SJCRH30 (cell line): Measurements from ENCODE around the gene SERINC3. TPM values are rescaled to one million over a fixed set of nuclear protein-coding genes. Genes with fewer than 3 reads are reported as not detected.

Experiments used
- DNase-seq, 2 experiments: peaks; one replicate each; pipeline ENCODE4 v3.0.0-alpha.2; 2015 to 2020
- H3K27ac ChIP-seq: fragments of 250-450 bp; sonication (Bioruptor Pico); 2 replicates; pipeline ENCODE4 v1.5.1; 2020; ENCODE audit warnings: mild to moderate bottlenecking, moderate library complexity
- H3K27me3 ChIP-seq: fragments of 250-450 bp; sonication (Bioruptor Pico); 2 replicates; pipeline ENCODE4 v1.5.1; 2020; ENCODE audit warnings: mild to moderate bottlenecking, moderate library complexity
- H3K36me3 ChIP-seq: fragments of 250-450 bp; sonication (Bioruptor Pico); 2 replicates; pipeline ENCODE4 v1.5.1; 2020; ENCODE audit warnings: mild to moderate bottlenecking, moderate library complexity
- H3K4me1 ChIP-seq: fragments of 250-450 bp; sonication (Bioruptor Pico); 2 replicates; pipeline ENCODE4 v1.5.1; 2020; ENCODE audit warnings: mild to moderate bottlenecking, moderate library complexity
- H3K4me3 ChIP-seq: fragments of 250-450 bp; sonication (Bioruptor Pico); 2 replicates; pipeline ENCODE4 v1.5.1; 2020; ENCODE audit warnings: mild to moderate bottlenecking, moderate library complexity
- H3K9me3 ChIP-seq: fragments of 250-450 bp; sonication (Bioruptor Pico); replicated peaks from 2 replicates; pipeline ENCODE4 v1.5.1; 2020; ENCODE audit warnings: mild to moderate bottlenecking, moderate library complexity
- total RNA-seq: library from RNA; depleted of rRNA; stranded (reverse); fragments of >200 nt; shearing (Covaris generic); gene quantifications from 2 replicates; pipeline ENCODE4 v1.2.3, GENCODE V29; 2014

The SERINC3 gene
- total RNA-seq, 1 experiment from 2014 or later = 50.7 TPM

DNA sequence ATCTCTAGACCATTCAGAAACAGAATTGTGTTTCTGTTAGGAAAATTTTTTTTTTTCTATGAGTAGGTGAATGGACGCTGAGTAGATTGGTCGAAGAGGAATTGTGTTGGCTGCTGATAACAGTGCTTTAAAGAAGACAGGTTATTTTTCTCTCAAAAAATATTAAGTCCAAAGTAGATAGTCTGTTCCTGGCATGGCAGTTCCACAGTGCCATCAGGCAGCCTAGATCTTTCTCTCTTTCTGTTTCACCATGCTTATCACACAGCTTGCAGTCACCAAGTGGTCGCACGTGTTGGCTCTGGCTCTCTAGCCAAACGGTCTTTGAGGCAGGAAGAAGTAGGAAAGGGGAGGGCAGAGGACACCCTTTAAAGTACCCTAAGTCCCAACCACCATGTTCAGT is 22.4 kb upstream of the SERINC3 start:
- no peak for DNase-seq
- Histone ChIP-seq H3K4me1 (peaks cover 3% of the 10 kb centered on the region; the same call in 1 of the 2 replicates), H3K9me3 (no peaks in the 10 kb centered on the region), H3K27me3 (peaks cover 43% of the 10 kb centered on the region), H3K4me3 (no peak overlapping the region), H3K27ac (no peak overlapping the region), H3K36me3 (no peaks in the 10 kb centered on the region)

DNA sequence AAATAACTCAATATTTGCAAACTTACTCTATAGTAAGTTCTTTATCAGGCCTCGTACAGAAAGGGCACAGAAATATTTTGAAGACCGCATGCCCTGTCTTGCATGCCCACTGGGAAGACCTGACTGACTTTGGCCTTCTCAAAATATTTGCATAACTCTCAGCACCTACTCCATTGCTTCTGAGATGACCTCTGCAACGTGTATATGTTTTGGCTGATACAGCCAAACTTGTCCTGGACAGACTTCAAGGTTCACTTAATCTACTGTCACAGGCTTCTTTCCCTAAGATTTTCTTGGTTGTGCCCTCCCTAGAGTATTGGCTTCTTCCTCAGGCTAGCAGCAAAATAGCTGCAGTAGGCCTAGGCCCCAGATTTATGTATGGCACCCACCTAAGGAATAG is 21.5 kb upstream of the SERINC3 start:
- H3K4me3 ChIP-seq = no peak overlapping the region
- H3K4me1 ChIP-seq = no peaks in the 10 kb centered on the region
- H3K27ac ChIP-seq = no peak overlapping the region

DNA sequence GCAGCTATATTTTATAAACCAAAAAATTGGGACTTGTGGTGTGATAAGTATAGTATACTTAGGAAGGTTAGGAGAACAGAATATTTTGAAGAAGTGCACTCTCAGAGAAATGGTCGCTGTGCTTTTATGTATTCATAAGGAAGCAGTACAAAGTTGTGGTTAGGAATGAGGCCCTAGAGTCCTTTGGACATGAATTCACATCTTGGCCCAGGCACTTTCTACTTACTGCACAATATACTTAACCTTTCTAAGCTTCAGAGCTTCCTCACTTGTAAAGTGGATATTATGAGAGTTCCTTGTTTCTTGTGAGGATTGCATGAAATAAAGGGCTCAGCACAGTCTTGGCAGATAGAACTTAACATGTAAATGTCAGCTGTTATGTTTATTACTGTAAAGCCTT is 21.0 kb upstream of the SERINC3 start:
- no peaks in the 10 kb centered on the region for H3K9me3 ChIP-seq
- DNase-seq = no peak

More for the DNA sequence above, 21.5 kb upstream of the SERINC3 start:
- no peak for DNase-seq
- Histone ChIP-seq H3K36me3 (no peaks in the 10 kb centered on the region), H3K27me3 (peaks cover 43% of the 10 kb centered on the region), H3K9me3 (no peaks in the 10 kb centered on the region)

DNA sequence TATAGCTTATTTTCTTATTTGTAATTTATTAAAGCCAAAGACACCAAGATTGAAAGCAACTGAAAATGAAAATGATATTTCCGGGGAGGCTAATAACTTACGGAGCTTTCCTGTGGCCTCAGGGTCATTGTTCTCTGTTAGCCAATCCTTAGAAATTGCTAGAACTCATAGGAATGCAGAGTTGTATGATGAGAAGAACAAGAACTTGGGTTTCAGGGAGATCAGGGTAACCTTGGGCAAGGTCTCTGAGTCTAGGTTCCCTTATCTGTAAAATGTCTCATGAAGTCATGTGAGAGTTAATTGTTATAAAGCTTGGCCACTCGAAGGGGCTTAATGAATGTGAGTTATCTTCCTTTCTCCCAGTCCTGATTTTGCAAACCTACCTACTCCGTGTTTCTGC is 20.1 kb upstream of the SERINC3 start:
- Histone ChIP-seq H3K27me3 (peaks cover 37% of the 10 kb centered on the region), H3K4me1 (no peaks in the 10 kb centered on the region), H3K27ac (no peak overlapping the region), H3K36me3 (no peaks in the 10 kb centered on the region), H3K4me3 (no peak overlapping the region), H3K9me3 (no peaks in the 10 kb centered on the region)
- DNase-seq = no peak

More for the DNA sequence above, 21.0 kb upstream of the SERINC3 start:
- Histone ChIP-seq H3K4me3 (no peak overlapping the region), H3K27me3 (peaks cover 43% of the 10 kb centered on the region), H3K36me3 (no peaks in the 10 kb centered on the region), H3K4me1 (no peaks in the 10 kb centered on the region), H3K27ac (no peak overlapping the region)

DNA sequence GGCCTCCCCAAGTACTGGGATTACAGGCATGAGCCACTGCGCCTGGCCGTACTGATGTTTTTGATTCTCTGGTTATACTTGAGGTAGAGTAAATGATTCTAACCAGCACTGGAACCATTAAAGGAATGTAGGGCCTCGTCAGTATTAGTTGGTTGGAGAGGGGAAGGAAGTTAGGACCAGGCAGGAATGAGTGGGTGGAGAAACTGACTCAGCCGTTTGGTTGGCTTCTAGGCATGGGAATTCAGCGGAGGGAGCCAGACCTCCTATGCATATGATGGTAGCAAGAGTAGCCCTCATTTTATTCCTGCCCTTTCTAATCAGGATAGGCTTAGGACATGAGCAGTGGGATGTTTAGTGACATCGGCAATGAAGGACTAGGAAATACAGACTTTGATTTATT is 19.0 kb upstream of the SERINC3 start:
- no peaks in the 10 kb centered on the region for H3K9me3 ChIP-seq
- H3K4me3 ChIP-seq = no peak overlapping the region
- no peaks in the 10 kb centered on the region for H3K4me1 ChIP-seq
- H3K36me3 ChIP-seq = no peaks in the 10 kb centered on the region
- H3K27me3 ChIP-seq = peaks cover 32% of the 10 kb centered on the region
- H3K27ac ChIP-seq = no peak overlapping the region
- no peak for DNase-seq

DNA sequence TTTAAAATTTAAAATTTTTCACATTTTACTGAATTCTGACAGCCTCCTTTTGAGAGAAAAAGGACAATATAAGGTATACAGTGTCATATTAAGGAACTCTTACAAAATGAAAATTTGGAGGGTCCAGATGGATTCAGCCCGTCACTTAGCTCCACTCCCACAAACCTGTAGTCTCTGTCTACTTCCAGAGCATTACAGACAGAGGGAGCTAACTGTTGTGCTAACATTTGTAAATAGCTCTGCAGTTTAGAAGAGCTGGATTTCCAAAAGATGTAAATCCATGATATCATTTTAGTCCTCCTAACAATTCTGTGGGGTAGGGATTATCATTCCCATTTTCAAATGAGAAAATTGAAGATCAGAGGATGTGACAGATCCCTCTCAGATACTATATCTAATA is 16.1 kb upstream of the SERINC3 start:
- Histone ChIP-seq H3K4me1 (no peaks in the 10 kb centered on the region), H3K27ac (no peak overlapping the region), H3K9me3 (no peaks in the 10 kb centered on the region), H3K36me3 (no peaks in the 10 kb centered on the region), H3K27me3 (peaks cover 30% of the 10 kb centered on the region), H3K4me3 (no peak overlapping the region)
- DNase-seq = no peak

DNA sequence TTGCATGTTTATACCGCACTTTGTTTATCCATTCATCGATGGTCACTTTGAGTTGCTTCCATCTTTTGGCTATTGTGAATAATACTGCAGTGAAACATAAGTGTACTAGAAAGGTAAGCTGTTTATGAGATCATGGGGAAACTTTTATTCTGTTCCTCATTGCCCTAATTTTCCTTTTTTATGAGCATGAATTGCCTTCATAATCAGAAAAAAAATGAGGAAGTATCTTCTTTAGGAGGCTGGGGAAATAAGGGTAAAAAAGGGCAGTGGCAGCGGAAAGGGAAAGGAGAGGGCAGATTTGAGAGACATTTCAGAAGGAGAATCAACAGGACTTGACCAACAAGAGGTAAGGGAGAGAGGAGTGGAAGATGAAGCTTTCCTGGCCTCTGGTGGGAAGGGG is 14.3 kb upstream of the SERINC3 start:
- no peaks in the 10 kb centered on the region for H3K9me3 ChIP-seq
- no peak overlapping the region for H3K4me3 ChIP-seq
- H3K36me3 ChIP-seq = no peaks in the 10 kb centered on the region
- no peaks in the 10 kb centered on the region for H3K4me1 ChIP-seq
- peaks cover 26% of the 10 kb centered on the region for H3K27me3 ChIP-seq
- DNase-seq = no peak
- no peak overlapping the region for H3K27ac ChIP-seq

DNA sequence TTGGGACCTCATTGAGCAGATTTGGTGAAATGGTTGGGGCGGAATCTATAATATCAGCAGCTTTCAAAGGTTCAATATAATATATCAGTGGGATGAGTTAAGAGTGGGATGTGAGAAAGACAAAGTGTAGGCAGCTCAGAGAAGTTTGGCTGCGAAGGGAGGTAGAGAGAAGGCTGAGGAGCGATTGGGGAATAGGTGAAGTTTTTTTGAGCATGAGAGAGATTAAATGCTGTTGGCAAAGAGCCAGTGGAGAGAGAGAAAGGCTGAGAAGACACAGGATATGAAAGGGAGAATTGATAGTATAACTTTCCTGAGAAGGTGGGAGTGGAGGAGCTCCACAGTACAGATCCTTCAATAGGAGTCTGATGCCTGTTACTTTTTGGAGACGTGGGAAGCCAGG is 12.1 kb upstream of the SERINC3 start:
- H3K9me3 ChIP-seq = no peaks in the 10 kb centered on the region
- no peak overlapping the region for H3K27ac ChIP-seq
- peaks cover 32% of the 10 kb centered on the region for H3K27me3 ChIP-seq
- no peaks in the 10 kb centered on the region for H3K4me1 ChIP-seq
- H3K4me3 ChIP-seq = no peak overlapping the region
- DNase-seq = no peak
- no peaks in the 10 kb centered on the region for H3K36me3 ChIP-seq

DNA sequence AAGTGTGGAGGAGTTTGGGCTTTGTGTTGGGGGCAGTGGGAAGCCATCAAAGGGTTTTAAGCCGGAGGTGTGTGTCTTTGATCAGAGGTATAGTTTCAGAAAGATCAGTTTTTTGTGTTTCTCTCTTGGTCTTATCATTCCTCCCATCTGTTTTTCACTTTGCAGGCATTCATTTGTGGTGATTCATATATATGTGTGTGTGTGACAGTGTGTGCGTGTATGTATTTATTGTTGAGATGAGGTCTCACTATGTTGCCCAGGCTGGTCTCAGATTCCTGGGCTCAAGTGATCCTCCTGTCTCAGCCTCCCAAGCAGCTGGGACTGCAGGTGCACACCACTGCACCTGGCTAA is 11.1 kb upstream of the SERINC3 start:
- DNase-seq = no peak
- Histone ChIP-seq H3K36me3 (no peaks in the 10 kb centered on the region), H3K4me3 (no peak overlapping the region), H3K9me3 (no peaks in the 10 kb centered on the region), H3K27ac (no peak overlapping the region), H3K27me3 (peaks cover 35% of the 10 kb centered on the region), H3K4me1 (no peaks in the 10 kb centered on the region)

DNA sequence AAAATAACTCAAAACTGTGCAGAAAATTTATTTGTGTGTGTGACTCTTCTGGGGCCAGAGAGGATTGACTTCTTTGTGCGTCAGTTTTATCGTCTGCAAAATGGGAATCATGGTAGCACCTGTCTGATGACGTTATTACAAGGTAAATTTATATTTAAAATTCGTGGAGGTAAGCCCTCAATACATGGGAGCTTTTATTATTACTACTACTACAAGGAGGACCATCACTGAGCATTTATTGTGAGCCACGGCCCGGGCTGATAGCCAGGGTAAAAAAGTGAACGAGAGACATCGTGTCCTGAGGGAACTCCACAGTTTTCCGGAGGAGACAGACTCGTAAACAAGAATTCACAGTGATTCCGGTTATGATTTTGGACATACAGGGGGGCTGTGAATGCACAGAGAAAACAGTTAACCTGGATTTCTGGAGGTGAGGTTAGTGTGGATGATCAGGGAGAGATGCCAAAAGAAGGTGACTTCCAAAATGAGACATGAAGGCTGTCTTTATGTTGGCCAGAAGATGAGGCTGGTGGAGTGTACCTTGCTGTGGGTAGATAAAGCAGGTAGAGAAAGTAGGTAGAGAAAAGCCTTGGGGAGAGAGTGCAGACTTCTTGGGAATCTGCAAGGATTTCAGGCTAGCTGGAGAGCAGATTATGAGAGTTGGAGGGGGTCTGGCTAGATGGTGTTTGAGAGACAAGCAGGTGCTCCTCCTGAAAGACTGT is 10.6 kb upstream of the SERINC3 start:
- DNase-seq = no peak
- Histone ChIP-seq H3K27me3 (peaks cover 37% of the 10 kb centered on the region), H3K4me1 (no peaks in the 10 kb centered on the region), H3K36me3 (no peaks in the 10 kb centered on the region), H3K9me3 (no peaks in the 10 kb centered on the region), H3K27ac (no peak overlapping the region), H3K4me3 (no peak overlapping the region; the same call in 1 of the 2 replicates)

DNA sequence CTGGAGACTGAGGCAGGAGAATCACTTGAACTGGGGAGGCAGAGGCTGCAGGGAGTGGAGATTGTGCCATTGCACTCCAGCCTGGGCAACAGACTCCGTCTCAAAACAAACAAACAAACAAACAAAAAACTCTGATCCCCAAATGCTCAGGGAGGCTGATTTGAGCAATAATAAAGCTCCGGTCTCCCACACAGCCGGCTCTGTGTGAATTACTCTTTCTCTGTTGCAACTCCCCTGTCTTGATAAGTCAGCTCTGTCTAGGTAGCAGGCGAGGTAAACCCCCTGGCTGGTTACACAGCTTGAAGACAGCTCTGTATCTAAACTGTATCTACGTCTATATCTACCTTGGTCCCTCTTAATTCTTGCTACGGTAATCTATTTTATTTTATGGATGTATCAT is 6.4 kb upstream of the SERINC3 start:
- Histone ChIP-seq H3K27me3 (peaks cover 26% of the 10 kb centered on the region), H3K4me1 (no peaks in the 10 kb centered on the region), H3K9me3 (no peaks in the 10 kb centered on the region), H3K36me3 (no peaks in the 10 kb centered on the region), H3K4me3 (no peak overlapping the region), H3K27ac (no peak overlapping the region)
- DNase-seq = no peak

DNA sequence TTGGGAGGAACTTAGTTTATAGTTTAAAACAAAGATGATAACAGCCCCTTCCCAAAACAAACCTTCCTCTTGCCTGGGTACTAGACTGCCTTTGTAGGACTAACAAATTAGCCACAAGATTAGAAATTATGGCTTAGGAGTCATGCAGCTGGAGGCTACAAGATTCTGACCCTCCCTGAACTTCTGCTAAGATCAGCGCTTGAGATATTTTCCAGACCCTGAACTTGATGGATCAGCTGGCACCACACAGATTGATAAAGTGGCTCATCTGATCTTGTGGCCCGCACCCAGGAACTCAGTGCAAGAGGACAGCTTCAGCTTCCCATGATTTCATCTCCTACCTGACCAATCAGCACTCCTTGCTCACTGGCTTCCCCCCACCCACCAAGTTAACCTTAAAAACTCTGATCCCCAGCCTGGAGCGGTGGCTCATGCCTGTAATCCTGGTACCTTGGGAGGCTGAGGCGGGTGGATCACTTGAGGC is 5.9 kb upstream of the SERINC3 start:
- H3K4me3 ChIP-seq = no peak overlapping the region
- H3K27me3 ChIP-seq = peaks cover 23% of the 10 kb centered on the region
- H3K36me3 ChIP-seq = no peaks in the 10 kb centered on the region
- DNase-seq = no peak
- no peaks in the 10 kb centered on the region for H3K4me1 ChIP-seq
- no peaks in the 10 kb centered on the region for H3K9me3 ChIP-seq
- no peak overlapping the region for H3K27ac ChIP-seq

DNA sequence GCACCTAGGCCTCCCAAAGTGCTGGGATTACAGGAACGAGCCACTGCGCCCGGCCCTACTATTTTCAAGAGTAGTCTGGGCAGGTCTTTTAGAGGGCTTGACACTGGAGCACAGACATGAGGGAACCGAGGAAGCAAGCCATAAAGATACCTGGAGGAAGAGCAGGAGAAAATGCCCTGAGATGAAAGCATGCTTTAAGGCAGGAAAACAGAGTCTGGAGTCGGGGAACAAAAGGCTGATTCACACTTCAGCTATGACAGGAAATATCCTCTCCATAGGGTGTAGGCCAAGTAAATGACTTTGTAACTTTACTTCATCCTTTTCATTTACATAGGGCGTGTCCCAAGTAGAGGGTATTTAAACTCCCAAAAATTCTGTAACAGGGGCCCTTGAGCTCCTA is 4.3 kb upstream of the SERINC3 start:
- Histone ChIP-seq H3K27me3 (peaks cover 16% of the 10 kb centered on the region), H3K36me3 (no peaks in the 10 kb centered on the region), H3K4me1 (no peaks in the 10 kb centered on the region), H3K4me3 (no peak overlapping the region), H3K9me3 (no peaks in the 10 kb centered on the region), H3K27ac (no peak overlapping the region)
- no peak for DNase-seq

DNA sequence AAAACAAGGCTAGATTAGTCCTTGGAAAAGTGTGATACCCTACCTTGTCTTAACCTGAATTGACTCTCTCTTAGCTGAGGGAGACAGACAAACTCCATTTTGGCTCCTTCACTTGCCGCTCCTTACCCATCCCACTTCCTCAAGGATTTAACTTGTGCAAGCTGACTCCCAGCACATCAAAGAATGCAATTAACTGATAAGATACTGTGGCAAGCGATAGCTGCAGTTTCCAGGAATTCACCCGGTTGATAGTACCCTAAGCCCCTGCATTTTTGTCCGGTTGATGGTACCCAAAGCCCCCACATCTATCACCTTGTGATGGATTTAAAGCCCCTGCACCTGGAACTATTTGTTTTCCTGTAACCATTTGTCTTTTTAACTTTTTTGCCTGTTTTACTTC is 1.9 kb upstream of the SERINC3 start:
- Histone ChIP-seq H3K4me3 (no peak overlapping the region), H3K36me3 (no peaks in the 10 kb centered on the region), H3K4me1 (no peaks in the 10 kb centered on the region), H3K9me3 (no peaks in the 10 kb centered on the region), H3K27me3 (peaks cover 4% of the 10 kb centered on the region; the same call in 1 of the 2 replicates), H3K27ac (no peak overlapping the region)
- no peak for DNase-seq

DNA sequence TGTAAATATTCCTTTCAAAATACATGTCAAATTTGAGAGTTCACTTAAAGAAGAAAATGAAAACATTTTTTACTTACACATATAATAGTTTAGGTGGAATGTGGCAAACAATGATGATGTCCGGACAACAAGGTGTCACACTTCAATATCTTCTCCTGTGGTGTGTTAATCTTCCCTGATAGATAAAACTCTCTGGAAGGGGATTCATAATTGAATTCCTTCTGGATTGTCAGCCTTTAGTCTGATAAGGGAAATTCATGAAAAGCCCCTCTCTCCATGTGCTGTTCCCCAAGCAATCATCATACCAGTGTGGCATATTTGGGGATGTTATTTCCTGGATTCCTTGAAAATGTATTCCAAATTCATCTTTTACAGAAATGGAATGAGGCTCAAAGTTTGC is 971 bp upstream of the SERINC3 start:
- H3K27me3 ChIP-seq = peaks cover under 1% of the 10 kb centered on the region; the same call in 1 of the 2 replicates
- H3K36me3 ChIP-seq = no peaks in the 10 kb centered on the region
- H3K9me3 ChIP-seq = no peaks in the 10 kb centered on the region
- no peak for DNase-seq
- H3K4me3 ChIP-seq = no peak overlapping the region
- no peaks in the 10 kb centered on the region for H3K4me1 ChIP-seq
- H3K27ac ChIP-seq = no peak overlapping the region

DNA sequence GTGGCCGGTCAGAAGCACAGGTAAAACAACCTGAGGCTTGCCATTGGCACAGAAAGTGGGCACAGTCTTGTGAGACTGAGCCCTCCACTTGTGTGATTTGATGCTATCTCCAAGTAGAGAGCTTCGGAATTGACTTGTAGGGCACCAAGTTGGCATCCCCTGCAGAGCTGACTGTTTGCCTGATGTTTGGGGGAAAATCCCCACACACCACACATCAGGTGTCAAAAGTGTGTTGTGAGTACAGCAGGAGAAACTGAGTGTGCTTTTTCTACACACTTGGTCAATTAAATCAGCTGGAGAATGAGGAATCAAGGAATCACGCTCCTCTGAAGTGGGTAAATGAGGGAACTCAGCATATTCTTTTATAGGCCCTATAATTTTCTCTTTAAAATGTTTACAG is 989 bp downstream of the SERINC3 start:
- peak overlapping the region; percentile 78 for H3K4me3 ChIP-seq
- H3K9me3 ChIP-seq = no peaks in the 10 kb centered on the region
- no peak for DNase-seq
- no peaks in the 10 kb centered on the region for H3K4me1 ChIP-seq
- H3K27me3 ChIP-seq = no peaks in the 10 kb centered on the region
- H3K27ac ChIP-seq = no peak overlapping the region
- H3K36me3 ChIP-seq = no peaks in the 10 kb centered on the region
